Measurements from ENCODE around the gene GABRD. TPM values are rescaled to one million over a fixed set of nuclear protein-coding genes. Genes with fewer than 3 reads are reported as not detected.

Gene GABRD
- total and polyA plus RNA-seq, 2 of the 13 experiments (the other 11 are each of a cell fraction or from before 2014, with no cell fraction given), result not detected

DNA sequence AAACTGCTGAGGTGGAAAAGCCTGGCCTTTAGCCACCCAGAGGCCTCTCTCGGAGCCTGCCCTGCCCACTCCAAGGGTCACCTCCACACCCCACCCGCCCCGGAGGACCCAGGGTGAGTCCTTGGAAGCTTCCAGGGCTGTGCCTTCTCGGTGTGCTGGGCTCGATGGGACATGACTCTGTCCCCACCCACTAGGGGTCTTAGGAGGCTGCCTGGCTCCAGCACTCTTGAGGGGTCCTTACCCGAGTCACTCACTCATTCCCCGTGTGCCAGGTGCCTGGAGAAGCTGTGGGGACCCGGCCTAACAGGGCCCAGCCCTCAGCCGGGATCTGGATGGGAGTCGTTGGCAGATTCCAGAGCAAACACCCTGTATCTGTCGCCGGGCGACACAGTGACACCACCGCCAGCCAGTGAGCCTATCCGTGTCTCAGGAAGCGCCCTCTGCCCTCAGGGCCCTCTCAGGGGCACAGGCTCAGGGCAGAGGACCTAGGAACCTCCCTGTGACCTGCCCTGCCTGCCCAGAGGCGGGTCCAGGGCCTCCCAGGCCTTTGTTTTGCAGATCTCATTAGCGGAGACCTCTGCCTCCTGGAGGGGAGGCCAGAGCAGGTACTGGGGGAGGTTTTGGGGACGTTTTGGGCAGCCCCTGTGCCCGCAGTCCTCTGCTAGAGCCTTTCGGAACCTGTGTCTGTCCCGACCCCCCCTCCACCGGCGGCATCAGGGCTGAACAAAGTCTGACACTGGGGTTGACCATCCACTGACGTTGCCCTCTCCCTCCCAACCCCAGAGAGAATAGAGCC lies 28.0 kb downstream of the GABRD start (continued):
- TF ChIP-seq AGO2 (optimal IDR thresholded peaks at IDR 0.05; ENCODE audit: low read depth, low read length), result no peak
- no peak; the same call in 1 of the 2 replicates for TF ChIP-seq MIER3 (CRISPR knock-in tag; IDR thresholded peaks at IDR 0.05; ENCODE audit: borderline replicate concordance)
- peak; percentile 47; the same call in 1 of the 2 replicates for TF ChIP-seq TFDP1 (CRISPR knock-in tag; IDR thresholded peaks at IDR 0.05; ENCODE audit: borderline replicate concordance)
- TF ChIP-seq CBX5 (CRISPR knock-in tag; IDR thresholded peaks at IDR 0.05; ENCODE audit: borderline replicate concordance), result no peak; the same call in 1 of the 2 replicates
- TF ChIP-seq NKX3-1 (CRISPR knock-in tag; IDR thresholded peaks at IDR 0.05), result no peak
- TF ChIP-seq SIN3A (IDR thresholded peaks at IDR 0.05; ENCODE audit: borderline replicate concordance, low read depth, low read length), result no peak
- no peak for TF ChIP-seq RELA (CRISPR knock-in tag; IDR thresholded peaks at IDR 0.05)
- no peak for TF ChIP-seq ZNF557 (CRISPR knock-in tag; IDR thresholded peaks at IDR 0.05)
- TF ChIP-seq, protein P1, sequence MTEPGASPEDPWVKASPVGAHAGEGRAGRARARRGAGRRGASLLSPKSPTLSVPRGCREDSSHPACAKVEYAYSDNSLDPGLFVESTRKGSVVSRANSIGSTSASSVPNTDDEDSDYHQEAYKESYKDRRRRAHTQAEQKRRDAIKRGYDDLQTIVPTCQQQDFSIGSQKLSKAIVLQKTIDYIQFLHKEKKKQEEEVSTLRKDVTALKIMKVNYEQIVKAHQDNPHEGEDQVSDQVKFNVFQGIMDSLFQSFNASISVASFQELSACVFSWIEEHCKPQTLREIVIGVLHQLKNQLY (CRISPR knock-in tag; IDR thresholded peaks at IDR 0.05), result no peak
- TF ChIP-seq PHF20 (CRISPR knock-in tag; IDR thresholded peaks at IDR 0.05), result no peak
- no peak for TF ChIP-seq ZNF367 (CRISPR knock-in tag; IDR thresholded peaks at IDR 0.05; ENCODE audit: borderline replicate concordance)
- TF ChIP-seq MBNL3 (CRISPR knock-in tag; conservative IDR thresholded peaks at IDR 0.05), result no peak
- TF ChIP-seq BRD4 (CRISPR knock-in tag; IDR thresholded peaks at IDR 0.05), result peak; percentile 53; the same call in 1 of the 2 replicates
- no peak for TF ChIP-seq BRCA1 (CRISPR knock-in tag; IDR thresholded peaks at IDR 0.05)
- no peak for TF ChIP-seq NRL (CRISPR knock-in tag; IDR thresholded peaks at IDR 0.05; ENCODE audit: borderline replicate concordance)
- peak; percentile 44; the same call in 1 of the 2 replicates for TF ChIP-seq ZNF788 (CRISPR knock-in tag; IDR thresholded peaks at IDR 0.05; ENCODE audit: borderline replicate concordance)
- TF ChIP-seq ZNF720 (CRISPR knock-in tag; IDR thresholded peaks at IDR 0.05), result no peak
- 0 out of 2 replicates have a peak, but pooled peaks have one; percentile 48 for TF ChIP-seq ELF1 (CRISPR knock-in tag; IDR thresholded peaks at IDR 0.05)
- peak; percentile 33; the same call in 1 of the 2 replicates for TF ChIP-seq THRA (CRISPR knock-in tag; IDR thresholded peaks at IDR 0.05; ENCODE audit: borderline replicate concordance)
- no peak for TF ChIP-seq BATF2 (CRISPR knock-in tag; IDR thresholded peaks at IDR 0.05)
- no peak for TF ChIP-seq MTF1 (CRISPR knock-in tag; IDR thresholded peaks at IDR 0.05)
- no peak for TF ChIP-seq ATF5 (CRISPR knock-in tag; IDR thresholded peaks at IDR 0.05; ENCODE audit: low read depth)
- no peak for TF ChIP-seq HOXA9 (CRISPR knock-in tag; IDR thresholded peaks at IDR 0.05; ENCODE audit: borderline replicate concordance)
- TF ChIP-seq ATRX (CRISPR knock-in tag; IDR thresholded peaks at IDR 0.05; ENCODE audit: borderline replicate concordance), result no peak

Data from HepG2 (cell line).